PC-3 (cell line): ENCODE measurements around the gene HERPUD1.

ENCODE experiments used
- EZH2 ChIP-seq: fragments of 300-600 bp; sonication (generic); IDR thresholded peaks from one replicate; pipeline ENCODE4 v1.6.1; 2017; ENCODE audit warnings: antibody characterized with exemption, mild to moderate bottlenecking, low read length; ENCODE audit not compliant: unreplicated experiment
- TF ChIP-seq, protein P1 (sequence below): fragments of 300-600 bp; sonication (generic); conservative IDR thresholded peaks from 2 replicates; pipeline ENCODE4 v1.5.1; 2017; ENCODE audit warnings: antibody characterized with exemption, low read depth, mild to moderate bottlenecking, low read length

DNA sequence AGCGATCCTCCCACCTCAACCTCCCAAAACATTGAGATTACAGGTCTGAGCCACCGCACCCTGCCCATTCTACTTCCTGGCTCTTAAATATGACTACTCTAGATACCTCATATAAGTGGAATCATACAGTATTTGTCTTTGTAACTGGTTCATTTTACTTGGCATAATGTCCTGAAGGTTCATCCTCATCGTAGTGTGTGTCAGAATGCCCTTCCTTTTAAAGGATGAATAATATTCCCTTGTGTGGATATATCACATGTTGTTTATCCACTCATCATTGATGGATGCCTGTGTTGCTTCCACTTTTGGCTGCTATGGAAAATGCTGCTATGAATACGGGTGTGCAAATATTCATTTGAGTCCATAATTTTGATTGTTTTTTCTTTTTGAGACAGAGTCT lies 24.1 kb downstream of the HERPUD1 start:
- TF ChIP-seq, protein P1, sequence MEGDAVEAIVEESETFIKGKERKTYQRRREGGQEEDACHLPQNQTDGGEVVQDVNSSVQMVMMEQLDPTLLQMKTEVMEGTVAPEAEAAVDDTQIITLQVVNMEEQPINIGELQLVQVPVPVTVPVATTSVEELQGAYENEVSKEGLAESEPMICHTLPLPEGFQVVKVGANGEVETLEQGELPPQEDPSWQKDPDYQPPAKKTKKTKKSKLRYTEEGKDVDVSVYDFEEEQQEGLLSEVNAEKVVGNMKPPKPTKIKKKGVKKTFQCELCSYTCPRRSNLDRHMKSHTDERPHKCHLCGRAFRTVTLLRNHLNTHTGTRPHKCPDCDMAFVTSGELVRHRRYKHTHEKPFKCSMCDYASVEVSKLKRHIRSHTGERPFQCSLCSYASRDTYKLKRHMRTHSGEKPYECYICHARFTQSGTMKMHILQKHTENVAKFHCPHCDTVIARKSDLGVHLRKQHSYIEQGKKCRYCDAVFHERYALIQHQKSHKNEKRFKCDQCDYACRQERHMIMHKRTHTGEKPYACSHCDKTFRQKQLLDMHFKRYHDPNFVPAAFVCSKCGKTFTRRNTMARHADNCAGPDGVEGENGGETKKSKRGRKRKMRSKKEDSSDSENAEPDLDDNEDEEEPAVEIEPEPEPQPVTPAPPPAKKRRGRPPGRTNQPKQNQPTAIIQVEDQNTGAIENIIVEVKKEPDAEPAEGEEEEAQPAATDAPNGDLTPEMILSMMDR, result no peak
- no peak for TF ChIP-seq EZH2
